Nephron progenitor cell (in vitro differentiated cells): Measurements from ENCODE around the gene UBE2M.
"Not testable (repeated sequence)": the region's sequence is repeated elsewhere in the genome, so short reads cannot be mapped to it uniquely, and the experiment has no call there.

Experiments used
- DNase-seq: peaks from one replicate; pipeline ENCODE4 v3.0.0; 2021
- H3K27ac Mint-ChIP-seq: 2 replicates; pipeline ENCODE4 v1.8.0; 2021; ENCODE audit warnings: mild to moderate bottlenecking, moderate library complexity, mixed read lengths
- H3K27me3 Mint-ChIP-seq: 2 replicates; pipeline ENCODE4 v1.8.0; 2021; ENCODE audit warnings: mild to moderate bottlenecking, low read depth, mixed read lengths; ENCODE audit not compliant: poor library complexity
- H3K36me3 Mint-ChIP-seq: 2 replicates; pipeline ENCODE4 v1.8.0; 2021; ENCODE audit warnings: low read depth, mixed read lengths
- H3K4me1 Mint-ChIP-seq: 2 replicates; pipeline ENCODE4 v1.8.0; 2021; ENCODE audit warnings: mixed read lengths
- H3K4me3 Mint-ChIP-seq: 2 replicates; pipeline ENCODE4 v1.8.0; 2021; ENCODE audit warnings: mild to moderate bottlenecking, moderate library complexity, mixed read lengths
- H3K9me3 Mint-ChIP-seq: 2 replicates; pipeline ENCODE4 v1.8.0; 2021; ENCODE audit warnings: mild to moderate bottlenecking, moderate library complexity, mixed read lengths
- CTCF ChIP-seq: fragments of 200-600 bp; sonication (generic); IDR thresholded peaks from 2 replicates; pipeline ENCODE4 v1.5.0; 2021; ENCODE audit warnings: antibody characterized with exemption

UBE2M gene

GRCh38 chr19:58558066-58558622 lies at the start of gene UBE2M:
UBE2M (minus strand) TSS chr19:58558611; CDS start chr19:58558381, 230 bp downstream.
- Mint-ChIP-seq H3K36me3 (peaks cover 13% of the 10 kb centered on the region), H3K4me1 (peaks cover 64% of the 10 kb centered on the region), H3K27ac (peak within 1 kb of the TSS; percentile 100), H3K9me3 (no peaks in the 10 kb centered on the region), H3K4me3 (peak within 1 kb of the TSS; percentile 99), H3K27me3 (peaks cover 7% of the 10 kb centered on the region)
- peak; percentile 79 for DNase-seq
- no peak for TF ChIP-seq CTCF

GRCh38 chr19:58607213-58607612 lies 48.8 kb upstream of the UBE2M start:
- DNase-seq, H3K9me3 Mint-ChIP-seq, H3K4me1 Mint-ChIP-seq, H3K4me3 Mint-ChIP-seq, H3K27me3 Mint-ChIP-seq, H3K27ac Mint-ChIP-seq, H3K36me3 Mint-ChIP-seq: not testable (repeated sequence)

GRCh38 chr19:58606251-58606896 lies 48.0 kb upstream of the UBE2M start:
- H3K27me3 Mint-ChIP-seq, H3K4me1 Mint-ChIP-seq, DNase-seq, H3K27ac Mint-ChIP-seq, H3K4me3 Mint-ChIP-seq, H3K9me3 Mint-ChIP-seq, H3K36me3 Mint-ChIP-seq: not testable (repeated sequence)

GRCh38 chr19:58586133-58586765 lies 27.8 kb upstream of the UBE2M start:
- Mint-ChIP-seq H3K36me3 (peaks cover 14% of the 10 kb centered on the region), H3K4me1 (peaks cover 29% of the 10 kb centered on the region), H3K27me3 (peaks cover 4% of the 10 kb centered on the region), H3K9me3 (no peaks in the 10 kb centered on the region), H3K27ac (peak overlapping the region; percentile 87), H3K4me3 (no peak overlapping the region)
- TF ChIP-seq CTCF, result no peak
- no peak for DNase-seq

GRCh38 chr19:58585442-58586132 lies 27.2 kb upstream of the UBE2M start:
- no peak for DNase-seq
- Mint-ChIP-seq H3K27me3 (peaks cover 5% of the 10 kb centered on the region), H3K4me3 (no peak overlapping the region)

More at GRCh38 chr19:58585442-58586132, 27.2 kb upstream of the UBE2M start:
- TF ChIP-seq CTCF, result no peak
- Mint-ChIP-seq H3K36me3 (peaks cover 17% of the 10 kb centered on the region), H3K4me1 (peaks cover 36% of the 10 kb centered on the region), H3K9me3 (no peaks in the 10 kb centered on the region), H3K27ac (peak overlapping the region; percentile 88)
